H9 (cell line): ENCODE measurements around the gene GSTO2. TPM values are rescaled to one million over a fixed set of nuclear protein-coding genes. Genes with fewer than 3 reads are reported as not detected.
A peak's percentile ranks its signal among the peaks of the same experiment; 100 is the strongest.

ENCODE experiments used
- DNase-seq: peaks from one replicate; pipeline ENCODE4 v3.0.0-alpha.2; 2017
- H2AFZ ChIP-seq: one replicate; pipeline ENCODE4 v1.6.1; 2013; ENCODE audit warnings: mild to moderate bottlenecking, low read length, control low read depth, moderate library complexity
- H2AK5ac ChIP-seq: 2 replicates; pipeline ENCODE4 v1.6.1; 2013; ENCODE audit warnings: low read length, control low read depth, mixed read lengths; ENCODE audit not compliant: insufficient read length
- H2BK120ac ChIP-seq: one replicate; pipeline ENCODE4 v1.6.1; 2013; ENCODE audit warnings: low read depth, mild to moderate bottlenecking, low read length, control low read depth, inconsistent platforms; ENCODE audit not compliant: poor library complexity, severe bottlenecking
- H2BK12ac ChIP-seq: 2 replicates; pipeline ENCODE4 v1.6.1; 2013; ENCODE audit warnings: low read length, control low read depth, mixed read lengths, low read depth; ENCODE audit not compliant: insufficient read length
- H2BK15ac ChIP-seq: 2 replicates; pipeline ENCODE4 v1.6.1; 2013; ENCODE audit warnings: low read depth, low read length, control low read depth
- H2BK20ac ChIP-seq: one replicate; pipeline ENCODE4 v1.6.1; 2013; ENCODE audit warnings: low read depth, mild to moderate bottlenecking, low read length, control low read depth, inconsistent platforms; ENCODE audit not compliant: poor library complexity, severe bottlenecking
- H2BK5ac ChIP-seq: 2 replicates; pipeline ENCODE4 v1.6.1; 2013; ENCODE audit warnings: low read length, control low read depth, mixed read lengths; ENCODE audit not compliant: insufficient read length
- H3K14ac ChIP-seq: 2 replicates; pipeline ENCODE4 v1.6.1; 2013; ENCODE audit warnings: low read length, control low read depth; ENCODE audit not compliant: insufficient read depth
- H3K18ac ChIP-seq: 2 replicates; pipeline ENCODE4 v1.6.1; 2013; ENCODE audit warnings: low read depth, mild to moderate bottlenecking, mixed read lengths, low read length, control low read depth; ENCODE audit not compliant: insufficient read length
- H3K23ac ChIP-seq: 2 replicates; pipeline ENCODE4 v1.6.1; 2013; ENCODE audit warnings: low read length, control low read depth, mixed read lengths, low read depth; ENCODE audit not compliant: insufficient read length
- H3K23me2 ChIP-seq: 2 replicates; pipeline ENCODE4 v1.6.1; 2013; ENCODE audit warnings: low read depth, mild to moderate bottlenecking, mixed read lengths, low read length, control low read depth; ENCODE audit not compliant: insufficient read length, poor library complexity, severe bottlenecking
- H3K27ac ChIP-seq: 2 replicates; pipeline ENCODE4 v1.5.1; 2013; ENCODE audit warnings: low read length, control low read depth, mixed read lengths, low read depth; ENCODE audit not compliant: insufficient read length
- H3K27me3 ChIP-seq: 2 replicates; pipeline ENCODE4 v1.6.1; 2013; ENCODE audit warnings: low read length, control low read depth, inconsistent platforms; ENCODE audit not compliant: insufficient read depth
- H3K4ac ChIP-seq: 2 replicates; pipeline ENCODE4 v1.6.1; 2013; ENCODE audit warnings: low read depth, mild to moderate bottlenecking, control low read depth, inconsistent platforms, low read length, moderate library complexity
- H3K4me1 ChIP-seq: 2 replicates; pipeline ENCODE4 v1.6.1; 2013; ENCODE audit warnings: low read length, control low read depth, inconsistent platforms; ENCODE audit not compliant: insufficient read depth
- H3K4me2 ChIP-seq: 2 replicates; pipeline ENCODE4 v1.6.1; 2013; ENCODE audit warnings: low read length, control low read depth, mixed read lengths; ENCODE audit not compliant: insufficient read length, insufficient read depth
- H3K56ac ChIP-seq: 2 replicates; pipeline ENCODE4 v1.6.1; 2013; ENCODE audit warnings: low read depth, mild to moderate bottlenecking, mixed read lengths, low read length, control low read depth; ENCODE audit not compliant: insufficient read length
- H3K79me1 ChIP-seq: 2 replicates; pipeline ENCODE4 v1.6.1; 2013; ENCODE audit warnings: low read depth, mild to moderate bottlenecking, moderate library complexity, low read length, control low read depth, inconsistent platforms; ENCODE audit not compliant: insufficient read depth, poor library complexity, severe bottlenecking
- H3K79me2 ChIP-seq: 2 replicates; pipeline ENCODE4 v1.6.1; 2013; ENCODE audit warnings: low read length, control low read depth, inconsistent platforms; ENCODE audit not compliant: insufficient read depth
- H3K9ac ChIP-seq: 2 replicates; pipeline ENCODE4 v1.6.1; 2013; ENCODE audit warnings: low read length, control low read depth, mixed read lengths; ENCODE audit not compliant: insufficient read length; ENCODE audit errors: extremely low read depth
- H3K9me3 ChIP-seq: one replicate; pipeline ENCODE4 v1.6.1; 2013; ENCODE audit warnings: low read depth, low read length, inconsistent platforms; ENCODE audit not compliant: control insufficient read depth
- H3T11ph ChIP-seq: one replicate; pipeline ENCODE4 v1.6.1; 2013; ENCODE audit warnings: mild to moderate bottlenecking, low read length, control low read depth, inconsistent platforms
- H4K20me1 ChIP-seq: one replicate; pipeline ENCODE4 v1.6.1; 2013; ENCODE audit not compliant: control insufficient read depth, insufficient read length, insufficient read depth
- H4K5ac ChIP-seq: 2 replicates; pipeline ENCODE4 v1.6.1; 2013; ENCODE audit warnings: low read depth, mild to moderate bottlenecking, mixed read lengths, low read length, control low read depth; ENCODE audit not compliant: insufficient read length
- H4K8ac ChIP-seq: replicated peaks from 2 replicates; pipeline ENCODE4 v1.6.1; 2013; ENCODE audit warnings: low read length, control low read depth, mixed read lengths, low read depth; ENCODE audit not compliant: insufficient read length
- H4K91ac ChIP-seq: 2 replicates; pipeline ENCODE4 v1.6.1; 2013; ENCODE audit warnings: low read depth, mild to moderate bottlenecking, moderate library complexity, mixed read lengths, low read length, control low read depth; ENCODE audit not compliant: insufficient read length
- H3K27ac Mint-ChIP-seq, 3 experiments: 2 replicates in 2 of 3; 3 replicates in 1 of 3; pipeline ENCODE4 v1.8.0; 2020 to 2021; ENCODE audit warnings: mixed read lengths in 3 of 3, mild to moderate bottlenecking in 1 of 3, moderate library complexity in 1 of 3
- H3K27me3 Mint-ChIP-seq: 2 replicates; pipeline ENCODE4 v1.8.0; 2021; ENCODE audit warnings: low read depth, mild to moderate bottlenecking, moderate library complexity, mixed read lengths
- H3K36me3 Mint-ChIP-seq, 3 experiments: 2 replicates in 2 of 3; 3 replicates in 1 of 3; pipeline ENCODE4 v1.8.0; 2020 to 2021; ENCODE audit warnings: low read depth in 3 of 3, mixed read lengths in 3 of 3; ENCODE audit not compliant: insufficient read depth in 1 of 3
- H3K4me1 Mint-ChIP-seq, 2 experiments: 2 replicates each; pipeline ENCODE4 v1.8.0; 2020; ENCODE audit warnings: mixed read lengths in 2 of 2
- H3K4me3 Mint-ChIP-seq, 2 experiments: 2 replicates in 1 of 2; 3 replicates in 1 of 2; pipeline ENCODE4 v1.8.0; 2020 to 2021; ENCODE audit warnings: mild to moderate bottlenecking in 2 of 2, mixed read lengths in 2 of 2, moderate library complexity in 1 of 2
- H3K9me3 Mint-ChIP-seq, 2 experiments: 2 replicates in 1 of 2; 3 replicates in 1 of 2; pipeline ENCODE4 v1.8.0; 2020; ENCODE audit warnings: mild to moderate bottlenecking in 2 of 2, mixed read lengths in 2 of 2, moderate library complexity in 1 of 2
- CTCF ChIP-seq: fragments of 200-600 bp; sonication (generic); conservative IDR thresholded peaks from 3 replicates; pipeline ENCODE4 v1.8.0; 2021; ENCODE audit warnings: antibody characterized with exemption, mild to moderate bottlenecking
- WGBS: extraction: QIAGEN DNeasy Blood & Tissue Kit; methylation state at CpG from one replicate; pipeline ENCODE4 v1.1.7; 2013; ENCODE audit warnings: missing lambda C conversion rate, low lambda C conversion rate, mixed read lengths; ENCODE audit not compliant: insufficient read length; ENCODE audit errors: extremely low coverage; 5-methylcytosine and 5-hydroxymethylcytosine counted together
- total RNA-seq: library from RNA; stranded (reverse); gene quantifications from 2 replicates; pipeline ENCODE4 v1.2.1, GENCODE V29; 2021

The GSTO2 gene
- total RNA-seq, 1 experiment from 2014 or later, result 14.5 TPM

- Histone ChIP-seq H3K79me1 (no peaks in the 10 kb centered on the region), H3K4me1 (peaks cover 44% of the 10 kb centered on the region; the same call in 1 of the 2 replicates), H4K20me1 (peaks cover 3% of the 10 kb centered on the region), H3K9ac (peak overlapping the region; percentile 1), H2BK20ac (no peak overlapping the region), H2BK15ac (no peak overlapping the region), H4K5ac (peak overlapping the region; percentile 9), H2AK5ac (no peak overlapping the region), H3K14ac (peak overlapping the region; percentile 91; the same call in 1 of the 2 replicates), H3K27me3 (no peaks in the 10 kb centered on the region), H3K9me3 (no peaks in the 10 kb centered on the region), H3K27ac (peak overlapping the region; percentile 27), H4K8ac (no peak overlapping the region), H2AFZ (no peak overlapping the region), H2BK5ac (no peak overlapping the region), H4K91ac (no peak overlapping the region), H3K79me2 (peaks cover 26% of the 10 kb centered on the region; the same call in 1 of the 2 replicates), H2BK12ac (no peak overlapping the region), H2BK120ac (no peak overlapping the region), H3K18ac (peak overlapping the region; percentile 87), H3K23ac (no peak overlapping the region), H3K56ac (no peak overlapping the region), H3K4me2 (peak overlapping the region; percentile 40), H3K23me2 (peaks cover 4% of the 10 kb centered on the region), H3T11ph (no peak overlapping the region), H3K4ac (no peak overlapping the region; the same call in 1 of the 2 replicates)
- Mint-ChIP-seq H3K4me3 (peak overlapping the region; percentile 52 to 73), H3K27ac (peak overlapping the region; percentile 98), H3K4me1 (peaks cover 88 to 91% of the 10 kb centered on the region in 2 experiments), H3K27me3 (no peaks in the 10 kb centered on the region), H3K9me3 (no peaks in the 10 kb centered on the region), H3K36me3 (peaks cover 14 to 26% (median 21%) of the 10 kb centered on the region in 3 experiments)
- no CpG with 5 or more reads among the region's 3 CpGs for WGBS
- DNase-seq, result no peak
- TF ChIP-seq CTCF, result no peak
Observed at GRCh38 chr10:104328646-104328895, 59.6 kb downstream of the GSTO2 start.
